Measurements from ENCODE around the gene KIAA1328. TPM values are rescaled to one million over a fixed set of nuclear protein-coding genes. Genes with fewer than 3 reads are reported as not detected.

KIAA1328 gene
- total RNA-seq, 6 donors from 2014 or later, result 10.6 to 66.0 (median 28.8) TPM

DNA sequence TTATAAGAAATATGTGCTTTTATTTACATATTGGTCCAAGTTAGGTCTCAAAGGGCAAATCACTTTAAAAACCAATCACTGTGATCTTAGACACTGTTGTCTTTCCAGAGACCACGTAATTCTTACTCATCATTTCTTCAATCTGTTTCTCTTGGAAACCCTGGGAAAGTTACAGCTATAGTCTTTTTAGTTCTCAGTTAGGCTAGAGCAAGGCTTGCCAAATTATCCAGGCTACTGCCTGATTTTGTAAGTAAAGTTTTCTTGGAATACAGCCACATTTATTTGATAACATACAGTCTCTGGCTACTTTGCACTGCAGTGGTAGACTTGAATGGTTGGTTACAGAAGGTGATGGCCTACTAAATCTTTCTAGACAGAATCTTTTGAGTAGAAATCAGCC lies 106.0 kb downstream of the KIAA1328 start:
- Histone ChIP-seq H3K9me3 (peaks cover 0 to 10% (median 4%) of the 10 kb centered on the region in 4 donors), H3K4me1 (no peaks in the 10 kb centered on the region), H3K4me3 (no peak overlapping the region), H3K27ac (no peak overlapping the region), H3K27me3 (no peaks in the 10 kb centered on the region), H3K36me3 (peaks cover 0 to 5% (median 0%) of the 10 kb centered on the region in 4 donors)
- DNase-seq, result no peak
- TF ChIP-seq POLR2AphosphoS5 (IDR thresholded peaks at IDR 0.05), result no peak
- WGBS, 2 donors, result 82 to 85% methylated on average over 1 of the region's 1 CpG
- ATAC-seq (ENCODE audit: low FRiP score in 2 of 2), result peak in 1 of 2 donors; percentile 34

DNA sequence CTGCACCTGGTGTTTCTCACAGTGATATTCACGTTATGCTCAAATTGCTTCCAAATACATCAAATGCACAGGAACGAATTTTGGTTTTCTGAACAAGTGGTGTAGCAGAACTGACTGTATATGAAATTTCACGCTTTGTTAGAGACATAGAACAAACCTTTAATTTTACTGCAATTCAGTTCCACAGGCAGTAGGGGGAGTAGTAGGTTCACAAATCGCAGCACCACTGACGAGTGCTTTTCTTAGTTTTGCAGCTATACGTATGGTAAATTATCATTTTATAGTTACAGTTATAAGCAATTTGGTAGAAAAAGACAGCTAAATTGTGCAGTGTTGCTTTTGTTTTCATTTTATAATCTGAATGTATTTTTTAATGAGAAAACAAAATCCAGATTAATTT lies 113.3 kb downstream of the KIAA1328 start:
- H3K9me3 ChIP-seq, result peaks cover 0 to 10% (median 4%) of the 10 kb centered on the region in 4 donors
- ATAC-seq (ENCODE audit: low FRiP score in 2 of 2) (no peak), DNase-seq (no peak)
- no peaks in the 10 kb centered on the region for H3K36me3 ChIP-seq
- 77 to 80% methylated on average over 6 of the region's 6 CpGs for WGBS, 2 donors
- no peak overlapping the region for H3K4me3 ChIP-seq
- H3K4me1 ChIP-seq, result no peaks in the 10 kb centered on the region
- no peak overlapping the region for H3K27ac ChIP-seq
- TF ChIP-seq, protein P1, sequence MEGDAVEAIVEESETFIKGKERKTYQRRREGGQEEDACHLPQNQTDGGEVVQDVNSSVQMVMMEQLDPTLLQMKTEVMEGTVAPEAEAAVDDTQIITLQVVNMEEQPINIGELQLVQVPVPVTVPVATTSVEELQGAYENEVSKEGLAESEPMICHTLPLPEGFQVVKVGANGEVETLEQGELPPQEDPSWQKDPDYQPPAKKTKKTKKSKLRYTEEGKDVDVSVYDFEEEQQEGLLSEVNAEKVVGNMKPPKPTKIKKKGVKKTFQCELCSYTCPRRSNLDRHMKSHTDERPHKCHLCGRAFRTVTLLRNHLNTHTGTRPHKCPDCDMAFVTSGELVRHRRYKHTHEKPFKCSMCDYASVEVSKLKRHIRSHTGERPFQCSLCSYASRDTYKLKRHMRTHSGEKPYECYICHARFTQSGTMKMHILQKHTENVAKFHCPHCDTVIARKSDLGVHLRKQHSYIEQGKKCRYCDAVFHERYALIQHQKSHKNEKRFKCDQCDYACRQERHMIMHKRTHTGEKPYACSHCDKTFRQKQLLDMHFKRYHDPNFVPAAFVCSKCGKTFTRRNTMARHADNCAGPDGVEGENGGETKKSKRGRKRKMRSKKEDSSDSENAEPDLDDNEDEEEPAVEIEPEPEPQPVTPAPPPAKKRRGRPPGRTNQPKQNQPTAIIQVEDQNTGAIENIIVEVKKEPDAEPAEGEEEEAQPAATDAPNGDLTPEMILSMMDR (IDR thresholded peaks at IDR 0.05), result peak in 3 of 6 experiments; percentile 36 to 39 (median 39)
- TF ChIP-seq POLR2AphosphoS5 (IDR thresholded peaks at IDR 0.05), result no peak
- no peaks in the 10 kb centered on the region for H3K27me3 ChIP-seq

DNA sequence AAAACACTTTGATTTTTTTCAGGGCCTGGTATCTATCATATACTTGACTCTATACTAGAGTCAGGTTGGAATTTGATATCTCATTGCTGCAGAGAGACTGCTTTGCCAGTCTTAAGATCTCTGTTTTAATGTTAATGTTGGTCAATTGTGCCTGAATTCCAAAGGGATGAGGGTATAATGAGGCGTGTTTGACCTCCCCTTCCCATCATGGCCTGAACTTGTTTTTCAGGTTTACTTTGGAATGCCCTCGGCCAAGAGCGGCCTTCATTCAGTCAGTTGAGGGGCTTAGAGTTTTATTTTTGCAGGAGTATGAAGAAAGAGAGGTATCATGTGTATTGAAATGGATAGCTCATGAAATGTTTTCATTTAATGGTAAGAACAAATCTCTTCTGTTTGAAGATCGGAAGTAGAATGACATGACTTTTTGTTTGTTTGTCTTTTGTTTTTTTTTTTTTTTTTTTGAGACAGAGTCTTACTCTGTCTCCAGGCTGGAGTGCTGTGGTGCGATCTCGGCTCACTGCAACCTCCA lies 119.0 kb downstream of the KIAA1328 start:
- Histone ChIP-seq H3K4me3 (no peak overlapping the region), H3K36me3 (no peaks in the 10 kb centered on the region), H3K4me1 (no peaks in the 10 kb centered on the region), H3K9me3 (no peaks in the 10 kb centered on the region), H3K27me3 (no peaks in the 10 kb centered on the region), H3K27ac (no peak overlapping the region)
- ATAC-seq (ENCODE audit: low FRiP score in 2 of 2) (no peak), DNase-seq (no peak)
- TF ChIP-seq, protein P1 (IDR thresholded peaks at IDR 0.05), result no peak
- TF ChIP-seq EP300 (IDR thresholded peaks at IDR 0.05) (no peak), POLR2A (IDR thresholded peaks at IDR 0.05) (no peak)
- 73 to 86% methylated on average over 6 of the region's 6 CpGs for WGBS, 2 donors

DNA sequence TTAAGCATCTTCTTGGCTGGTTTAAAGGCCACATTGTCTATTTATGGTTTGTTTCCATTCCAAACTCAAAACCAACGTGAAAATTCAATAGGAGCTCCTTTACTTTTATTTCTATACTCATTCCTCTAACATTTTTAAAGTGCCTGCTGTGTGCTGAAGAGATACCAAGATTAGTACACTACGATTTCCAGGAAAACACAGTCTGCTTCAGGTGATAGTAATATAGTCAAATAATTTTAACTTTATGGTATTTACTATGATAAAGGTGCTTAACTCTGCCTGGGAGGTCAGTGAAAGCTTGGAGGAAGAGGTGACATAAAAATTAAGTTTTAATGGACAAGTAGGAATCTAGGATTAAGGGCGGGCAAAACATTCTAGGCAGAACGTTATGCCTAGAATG lies 121.4 kb downstream of the KIAA1328 start:
- H3K4me1 ChIP-seq, result no peaks in the 10 kb centered on the region
- H3K27ac ChIP-seq, result no peak overlapping the region
- ATAC-seq (ENCODE audit: low FRiP score in 2 of 2), result no peak
- H3K9me3 ChIP-seq, result no peaks in the 10 kb centered on the region
- TF ChIP-seq POLR2AphosphoS5 (IDR thresholded peaks at IDR 0.05), result no peak
- peaks cover 0 to 3% (median 0%) of the 10 kb centered on the region in 4 donors for H3K36me3 ChIP-seq
- 56 to 60% methylated on average over 4 of the region's 4 CpGs for WGBS, 2 donors
- H3K4me3 ChIP-seq, result no peak overlapping the region
- DNase-seq, result no peak
- H3K27me3 ChIP-seq, result no peaks in the 10 kb centered on the region

DNA sequence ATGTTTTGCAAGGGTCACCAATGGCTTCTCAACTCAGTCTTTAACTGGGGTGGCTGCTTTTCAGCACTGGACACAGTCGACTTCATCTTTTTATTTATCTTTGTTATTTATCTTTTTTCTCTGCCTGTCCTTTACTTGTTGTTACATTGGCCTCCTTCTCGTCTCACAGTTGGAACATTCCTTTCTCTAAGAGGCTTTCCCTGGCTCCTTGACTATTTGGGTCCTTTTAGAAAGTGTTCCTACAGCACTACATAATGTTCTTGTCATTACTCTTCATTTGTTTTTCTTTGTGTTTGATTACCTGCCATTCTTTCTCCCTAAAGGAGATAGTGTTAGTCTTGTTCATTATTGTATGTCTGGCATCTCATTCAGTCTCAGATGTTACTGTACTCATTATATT lies 122.0 kb downstream of the KIAA1328 start:
- Histone ChIP-seq H3K36me3 (peaks cover 0 to 3% (median 0%) of the 10 kb centered on the region in 4 donors), H3K27ac (no peak overlapping the region), H3K27me3 (no peaks in the 10 kb centered on the region), H3K4me1 (no peaks in the 10 kb centered on the region), H3K9me3 (no peaks in the 10 kb centered on the region), H3K4me3 (no peak overlapping the region)
- DNase-seq (no peak), ATAC-seq (ENCODE audit: low FRiP score in 2 of 2) (no peak)
- WGBS, 2 donors, result 57 to 63% methylated on average over 2 of the region's 2 CpGs
- TF ChIP-seq, protein P1 (IDR thresholded peaks at IDR 0.05), result no peak
- TF ChIP-seq EP300 (IDR thresholded peaks at IDR 0.05), result no peak

DNA sequence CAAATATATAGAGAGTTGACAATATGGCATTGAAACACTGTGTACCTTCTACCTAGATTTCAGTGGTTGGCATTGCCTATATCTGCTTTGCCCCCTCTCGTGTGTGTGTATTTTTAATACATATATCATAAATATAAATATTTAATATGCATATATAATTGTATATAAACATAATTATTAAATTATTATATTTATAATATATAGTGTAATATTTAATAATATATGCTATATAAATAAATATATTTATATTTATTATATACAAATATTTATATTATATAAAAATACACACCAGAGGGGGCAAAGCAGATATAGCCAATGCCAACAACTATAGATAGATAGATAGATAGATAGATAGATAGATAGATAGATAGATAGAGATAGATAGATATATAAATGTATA lies 124.1 kb downstream of the KIAA1328 start:
- TF ChIP-seq POLR2AphosphoS5 (IDR thresholded peaks at IDR 0.05) (no peak), POLR2A (IDR thresholded peaks at IDR 0.05) (no peak), EP300 (IDR thresholded peaks at IDR 0.05) (no peak)
- TF ChIP-seq, protein P1 (IDR thresholded peaks at IDR 0.05), result no peak
- no peak overlapping the region for H3K27ac ChIP-seq

More for the DNA sequence above, 124.1 kb downstream of the KIAA1328 start:
- WGBS, 2 donors, result 92 to 94% methylated on average over 1 of the region's 1 CpG
- no peaks in the 10 kb centered on the region for H3K4me1 ChIP-seq
- H3K9me3 ChIP-seq, result no peaks in the 10 kb centered on the region
- DNase-seq (no peak), ATAC-seq (ENCODE audit: low FRiP score in 2 of 2) (no peak)
- H3K27me3 ChIP-seq, result no peaks in the 10 kb centered on the region
- H3K4me3 ChIP-seq, result no peak overlapping the region
- peaks cover 0 to 3% (median 0%) of the 10 kb centered on the region in 4 donors for H3K36me3 ChIP-seq

Data from upper lobe of left lung (tissue), 6 donors.